ENCODE measurements around the gene CFAP20. TPM values are rescaled to one million over a fixed set of nuclear protein-coding genes. Genes with fewer than 3 reads are reported as not detected.

The CFAP20 gene
- total RNA-seq, 1 experiment from 2014 or later = 59.7 TPM

DNA sequence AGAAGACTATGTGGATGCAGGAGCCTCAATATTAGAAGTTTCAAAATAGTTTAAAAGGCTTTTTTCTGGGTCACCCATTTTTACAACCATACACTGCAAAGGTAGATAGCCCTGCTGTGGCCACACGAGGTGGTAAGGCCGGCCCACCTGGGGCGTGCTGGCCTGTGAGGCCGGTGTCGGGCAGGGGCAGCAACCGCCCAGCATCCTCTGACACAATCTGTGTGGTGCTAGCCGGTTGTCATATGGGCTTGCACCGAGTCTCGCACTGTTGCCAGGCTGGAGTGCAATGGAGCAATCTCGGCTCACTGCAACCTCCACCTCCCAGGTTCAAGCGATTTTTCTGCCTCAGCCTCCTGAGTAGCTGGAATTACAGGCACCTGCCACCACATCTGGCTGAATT, 44.0 kb downstream of the CFAP20 start:
- Histone ChIP-seq H4K20me1 (ENCODE audit: insufficient read depth) (no peaks in the 10 kb centered on the region), H3K36me3 (ENCODE audit: control insufficient read depth in 1 of 2, insufficient read depth in 2 of 2, low read length in 2 of 2) (no peaks in the 10 kb centered on the region), H2AFZ (ENCODE audit: low read depth, low read length, poor library complexity, severe bottlenecking) (no peak overlapping the region), H3K79me2 (ENCODE audit: insufficient read depth, low read length) (no peaks in the 10 kb centered on the region), H3K27ac (ENCODE audit: low read depth, low read length) (no peak overlapping the region), H3K9ac (ENCODE audit: low read length) (no peak overlapping the region), H3K4me2 (ENCODE audit: low read length) (no peak overlapping the region), H3K4me1 (ENCODE audit: control insufficient read depth in 1 of 2, insufficient read depth in 2 of 2, low read length in 2 of 2) (peaks cover 0 to 4% of the 10 kb centered on the region in 2 experiments; a peak in 1 of 4 replicates), H3K27me3 (ENCODE audit: insufficient read depth, low read length) (no peaks in the 10 kb centered on the region), H3K4me3 (replicated peaks in 1 of 2; ENCODE audit: low read depth in 1 of 2, low read length in 2 of 2) (no peak overlapping the region), H3K9me2 (ENCODE audit: insufficient read depth) (no peaks in the 10 kb centered on the region), H3K9me3 (ENCODE audit: control insufficient read depth in 1 of 2, insufficient read depth in 1 of 2, low read depth in 1 of 2, low read length in 2 of 2) (no peaks in the 10 kb centered on the region)
- BruUV-seq (replicated peaks) = no TSS peak
- TF ChIP-seq, protein P1, sequence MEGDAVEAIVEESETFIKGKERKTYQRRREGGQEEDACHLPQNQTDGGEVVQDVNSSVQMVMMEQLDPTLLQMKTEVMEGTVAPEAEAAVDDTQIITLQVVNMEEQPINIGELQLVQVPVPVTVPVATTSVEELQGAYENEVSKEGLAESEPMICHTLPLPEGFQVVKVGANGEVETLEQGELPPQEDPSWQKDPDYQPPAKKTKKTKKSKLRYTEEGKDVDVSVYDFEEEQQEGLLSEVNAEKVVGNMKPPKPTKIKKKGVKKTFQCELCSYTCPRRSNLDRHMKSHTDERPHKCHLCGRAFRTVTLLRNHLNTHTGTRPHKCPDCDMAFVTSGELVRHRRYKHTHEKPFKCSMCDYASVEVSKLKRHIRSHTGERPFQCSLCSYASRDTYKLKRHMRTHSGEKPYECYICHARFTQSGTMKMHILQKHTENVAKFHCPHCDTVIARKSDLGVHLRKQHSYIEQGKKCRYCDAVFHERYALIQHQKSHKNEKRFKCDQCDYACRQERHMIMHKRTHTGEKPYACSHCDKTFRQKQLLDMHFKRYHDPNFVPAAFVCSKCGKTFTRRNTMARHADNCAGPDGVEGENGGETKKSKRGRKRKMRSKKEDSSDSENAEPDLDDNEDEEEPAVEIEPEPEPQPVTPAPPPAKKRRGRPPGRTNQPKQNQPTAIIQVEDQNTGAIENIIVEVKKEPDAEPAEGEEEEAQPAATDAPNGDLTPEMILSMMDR (IDR thresholded peaks at IDR 0.05 in 2 of 3, conservative IDR thresholded peaks at IDR 0.05 in 1 of 3; ENCODE audit: borderline replicate concordance in 1 of 3, insufficient read depth in 1 of 3, low read depth in 2 of 3, low read length in 2 of 3) = no peak
- TF ChIP-seq YY1 (IDR thresholded peaks at IDR 0.05; ENCODE audit: extremely low read depth, insufficient replicate concordance, low read depth, low read length) (no peak), ZNF274 (IDR thresholded peaks at IDR 0.05; ENCODE audit: low read depth, low read length) (no peak), EGR1 (IDR thresholded peaks at IDR 0.05; ENCODE audit: low read depth) (no peak), EZH2phosphoT487 (IDR thresholded peaks at IDR 0.05; ENCODE audit: borderline replicate concordance) (no peak), POLR2AphosphoS5 (IDR thresholded peaks at IDR 0.05; ENCODE audit: low read depth, low read length) (no peak)
- DNase-seq (ENCODE audit: low read depth, low spot score) (no peak), ATAC-seq (no peak)
- POLR2A ChIA-PET = no interaction called here
- intact Hi-C loops (cut with micrococcal nuclease) = no loop called here
- RAD21 ChIA-PET (ENCODE audit: low non-redundant PET in 1 of 2, low total read pairs in 2 of 2, uncharacterized antibody in 2 of 2, unreplicated experiment in 2 of 2) = interaction anchor here in 1 of 2 experiments (0.6 kb wide), 1 partner anchor 13 kb away, joined by 6 read pairs; no protein-coding TSS in a partner anchor
- CTCF ChIA-PET = no interaction called here

DNA sequence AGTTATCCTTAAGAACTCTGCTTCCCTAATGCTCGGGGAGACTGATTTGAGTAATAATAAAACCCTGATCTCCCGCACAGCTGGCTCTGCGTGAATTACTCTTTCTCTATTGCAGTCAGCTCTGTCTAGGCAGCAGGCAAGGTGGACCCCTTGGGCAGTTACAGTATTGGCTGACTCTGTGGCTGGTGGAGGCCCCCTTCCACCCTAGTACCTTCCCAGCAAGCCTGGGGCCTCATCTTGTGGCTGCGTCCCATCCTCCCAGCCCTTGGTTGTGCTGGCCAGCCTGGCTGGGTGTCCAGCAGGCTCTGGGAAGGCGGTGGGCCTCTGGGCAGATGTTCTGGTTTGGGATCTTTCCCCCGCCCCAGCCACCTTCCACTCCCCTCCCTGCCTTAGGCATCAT, 44.5 kb downstream of the CFAP20 start:
- no peaks in the 10 kb centered on the region for H4K20me1 ChIP-seq (ENCODE audit: insufficient read depth)
- ChIA-PET CTCF (no interaction called here), POLR2A (no interaction called here), RAD21 (ENCODE audit: low non-redundant PET in 1 of 2, low total read pairs in 2 of 2, uncharacterized antibody in 2 of 2, unreplicated experiment in 2 of 2) (interaction anchor here in 1 of 2 experiments (0.6 kb wide), 1 partner anchor 13 kb away, joined by 6 read pairs; no protein-coding TSS in a partner anchor)
- H3K36me3 ChIP-seq (ENCODE audit: control insufficient read depth in 1 of 2, insufficient read depth in 2 of 2, low read length in 2 of 2) = no peaks in the 10 kb centered on the region
- no peaks in the 10 kb centered on the region for H3K79me2 ChIP-seq (ENCODE audit: insufficient read depth, low read length)
- no peak overlapping the region for H3K27ac ChIP-seq (ENCODE audit: low read depth, low read length)
- no peak for ATAC-seq
- no peak overlapping the region for H2AFZ ChIP-seq (ENCODE audit: low read depth, low read length, poor library complexity, severe bottlenecking)
- peaks cover 0 to 4% of the 10 kb centered on the region in 2 experiments; a peak in 1 of 4 replicates for H3K4me1 ChIP-seq (ENCODE audit: control insufficient read depth in 1 of 2, insufficient read depth in 2 of 2, low read length in 2 of 2)
- no peak overlapping the region for H3K4me3 ChIP-seq (replicated peaks in 1 of 2; ENCODE audit: low read depth in 1 of 2, low read length in 2 of 2)
- H3K27me3 ChIP-seq (ENCODE audit: insufficient read depth, low read length) = no peaks in the 10 kb centered on the region
- intact Hi-C loops (cut with micrococcal nuclease) = no loop called here
- H3K9me3 ChIP-seq (ENCODE audit: control insufficient read depth in 1 of 2, insufficient read depth in 1 of 2, low read depth in 1 of 2, low read length in 2 of 2) = no peaks in the 10 kb centered on the region
- BruUV-seq (replicated peaks) = no TSS peak
- H3K4me2 ChIP-seq (ENCODE audit: low read length) = no peak overlapping the region
- no peak overlapping the region for H3K9ac ChIP-seq (ENCODE audit: low read length)
- no peak for TF ChIP-seq SIN3A (IDR thresholded peaks at IDR 0.05; ENCODE audit: low read depth)
- no peak for TF ChIP-seq SRF (IDR thresholded peaks at IDR 0.05; ENCODE audit: low read depth)
- no peak for TF ChIP-seq EZH2 (IDR thresholded peaks at IDR 0.05)
- TF ChIP-seq JUND (IDR thresholded peaks at IDR 0.05) = no peak
- TF ChIP-seq, protein P1 (IDR thresholded peaks at IDR 0.05 in 2 of 3, conservative IDR thresholded peaks at IDR 0.05 in 1 of 3; ENCODE audit: borderline replicate concordance in 1 of 3, insufficient read depth in 1 of 3, low read depth in 2 of 3, low read length in 2 of 3) = no peak
- TF ChIP-seq, protein P2, sequence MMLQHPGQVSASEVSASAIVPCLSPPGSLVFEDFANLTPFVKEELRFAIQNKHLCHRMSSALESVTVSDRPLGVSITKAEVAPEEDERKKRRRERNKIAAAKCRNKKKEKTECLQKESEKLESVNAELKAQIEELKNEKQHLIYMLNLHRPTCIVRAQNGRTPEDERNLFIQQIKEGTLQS (IDR thresholded peaks at IDR 0.05) = no peak
- TF ChIP-seq ZFX (IDR thresholded peaks at IDR 0.05) = no peak
- no peak for TF ChIP-seq FOSL1 (IDR thresholded peaks at IDR 0.05; ENCODE audit: low read depth)
- no peak for TF ChIP-seq TCF7L2 (IDR thresholded peaks at IDR 0.05; ENCODE audit: borderline replicate concordance, extremely low read depth, insufficient read depth, insufficient read length)
- no peaks in the 10 kb centered on the region for H3K9me2 ChIP-seq (ENCODE audit: insufficient read depth)
- no peak for DNase-seq (ENCODE audit: low read depth, low spot score)

Data from HCT116 (cell line).